COLO668 (cell line): ENCODE data around the gene HSPG2.

ENCODE experiments used
- DNase-seq: peaks from one replicate; lab custom pipeline; 2025; ENCODE audit not compliant: unreplicated experiment; lab: John Stamatoyannopoulos, UW

Gene HSPG2

GRCh38 chr1:21901473-21901847, 35.6 kb downstream of the HSPG2 start:
- DNase-seq = no peak

DNA sequence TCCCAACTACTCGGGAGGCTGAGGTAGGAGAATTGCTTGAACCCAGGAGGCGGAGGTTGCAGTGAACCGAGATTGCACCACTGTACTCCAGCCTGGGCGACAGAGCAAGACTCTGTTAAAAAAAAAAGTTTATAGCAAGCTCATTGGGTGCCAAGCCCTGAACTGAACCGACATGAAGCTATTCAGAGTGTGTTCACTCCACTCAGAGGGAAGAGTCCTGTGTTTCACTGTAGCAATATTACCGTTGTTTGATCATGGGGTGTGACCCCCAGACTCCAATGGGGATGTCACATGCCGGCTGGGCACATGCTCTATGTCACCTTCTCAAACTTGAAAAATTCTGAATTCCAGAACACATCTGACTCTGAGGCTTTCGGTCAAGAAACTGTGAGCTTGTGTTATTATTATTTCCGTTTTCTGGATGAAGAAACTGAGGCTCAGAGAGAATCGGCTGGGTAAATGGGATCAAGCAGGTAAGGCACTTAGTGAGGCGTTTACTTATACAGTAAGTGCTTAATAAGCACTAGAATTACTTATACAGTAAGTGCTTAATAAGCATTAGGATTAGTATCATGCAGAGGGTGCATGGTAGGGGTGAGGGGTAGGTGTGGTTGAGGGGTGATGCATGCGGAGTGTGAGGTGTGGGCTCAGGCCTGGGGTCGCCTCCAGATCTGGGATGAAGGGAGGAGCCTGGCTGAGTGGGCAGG, 36.2 kb downstream of the HSPG2 start:
- DNase-seq = no peak

GRCh38 chr1:21899987-21900386, 37.1 kb downstream of the HSPG2 start:
- DNase-seq = no peak

DNA sequence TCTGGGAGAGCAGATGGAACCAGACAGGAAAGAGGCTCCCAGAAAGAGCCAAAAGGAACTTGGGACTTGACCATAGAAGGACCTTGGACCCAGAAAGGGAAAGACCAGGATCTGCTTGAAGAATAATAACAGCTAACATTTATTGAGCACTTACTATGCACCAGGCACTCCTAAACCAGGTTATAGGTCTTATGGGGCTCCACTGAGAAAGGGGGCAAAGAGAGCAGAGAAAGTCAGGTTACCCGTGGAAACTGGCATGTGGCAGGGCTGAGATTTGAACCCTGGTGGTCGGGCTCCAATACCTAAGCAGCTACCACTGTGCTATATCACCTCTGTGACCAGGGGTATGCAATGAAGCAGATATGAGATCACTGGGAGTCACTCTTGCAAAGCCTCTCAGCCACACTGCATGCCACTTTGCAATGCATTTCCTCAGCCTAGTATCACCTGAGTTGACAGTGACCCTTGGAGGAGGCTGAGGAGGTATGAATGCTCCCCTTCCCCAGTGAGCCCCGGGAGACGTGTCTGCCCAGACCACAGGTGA, 37.8 kb downstream of the HSPG2 start:
- DNase-seq = no peak

GRCh38 chr1:21898326-21899200, 38.5 kb downstream of the HSPG2 start:
- no peak for DNase-seq

DNA sequence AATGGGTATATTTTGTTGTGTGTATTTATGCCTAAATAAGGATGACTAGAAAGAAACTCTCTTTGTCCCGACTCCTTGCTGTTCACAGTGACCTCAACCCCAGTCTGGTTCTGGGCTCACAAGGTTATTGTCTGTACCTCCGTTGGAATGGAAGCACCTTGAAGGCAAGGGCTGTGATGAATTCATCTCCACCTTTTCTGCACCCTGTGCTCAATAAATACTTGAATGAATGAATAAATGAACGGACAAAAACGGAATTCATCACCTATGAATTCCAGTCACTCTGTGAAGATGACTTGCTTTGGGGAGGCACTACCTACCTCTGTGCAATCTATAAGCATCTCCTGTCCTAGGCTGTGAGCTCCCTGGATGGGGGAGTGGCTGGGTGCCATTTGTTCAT, 39.3 kb downstream of the HSPG2 start:
- no peak for DNase-seq

DNA sequence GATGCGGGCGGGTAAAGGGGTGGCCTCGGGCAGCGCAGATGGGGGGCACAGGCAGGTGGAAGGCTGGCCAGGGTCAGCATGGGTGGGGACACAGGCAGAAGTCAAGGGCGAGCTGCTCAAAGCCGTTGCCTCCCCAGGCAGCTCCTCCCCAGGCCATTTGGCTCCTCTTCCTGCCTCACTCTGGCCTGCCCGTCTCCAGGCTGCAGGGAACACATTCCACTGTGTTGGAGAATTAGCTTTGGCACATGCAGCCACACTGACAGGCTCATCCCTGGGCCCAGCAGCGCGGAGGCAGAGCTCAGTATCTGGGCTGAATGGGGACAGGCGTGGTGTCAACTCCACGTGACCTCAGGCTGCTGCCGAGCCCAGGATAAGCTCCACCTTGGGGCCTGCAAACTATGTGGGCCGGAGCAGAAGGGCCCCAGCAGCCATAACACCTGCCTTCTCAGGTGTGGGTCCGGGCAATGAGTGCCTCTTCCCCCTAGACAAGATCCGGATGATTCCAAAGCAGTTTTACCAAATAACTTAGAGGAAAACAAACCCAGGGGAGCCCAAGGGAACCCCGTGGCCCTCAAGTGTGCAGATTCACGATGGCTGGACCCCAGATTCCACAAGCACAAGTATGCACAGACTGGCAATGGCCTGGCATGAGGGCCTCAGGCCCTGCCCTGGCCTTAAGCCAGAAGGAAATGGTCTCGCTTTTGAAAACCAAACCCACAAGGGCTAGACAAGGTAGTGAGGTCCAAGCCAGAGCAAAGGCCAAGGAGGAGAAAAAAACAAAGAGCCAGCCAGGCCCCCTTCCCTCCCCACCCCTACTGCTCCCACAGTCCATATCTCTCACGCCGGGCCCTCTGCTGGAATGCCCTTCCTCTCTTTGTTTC, 40.2 kb downstream of the HSPG2 start:
- no peak for DNase-seq

DNA sequence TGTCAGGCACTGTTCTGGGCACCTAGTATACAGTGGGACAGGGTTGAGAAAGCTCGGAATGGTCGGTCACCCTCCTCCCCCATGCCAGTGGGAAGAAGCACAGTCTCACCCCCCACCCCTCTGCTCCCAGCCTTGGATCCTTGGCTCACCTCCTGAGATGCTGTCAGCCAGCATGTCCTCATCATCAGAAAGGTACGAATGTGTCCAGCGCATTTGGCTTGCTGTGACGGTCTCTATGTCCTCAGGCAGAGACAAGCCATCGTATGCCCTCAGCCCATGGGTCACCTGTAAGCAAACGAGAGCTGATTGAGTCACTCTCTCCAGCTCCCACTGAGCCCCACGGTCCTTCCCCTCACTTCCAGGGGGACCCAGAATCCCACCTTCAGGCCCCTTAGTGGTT, 41.1 kb downstream of the HSPG2 start:
- DNase-seq = no peak

DNA sequence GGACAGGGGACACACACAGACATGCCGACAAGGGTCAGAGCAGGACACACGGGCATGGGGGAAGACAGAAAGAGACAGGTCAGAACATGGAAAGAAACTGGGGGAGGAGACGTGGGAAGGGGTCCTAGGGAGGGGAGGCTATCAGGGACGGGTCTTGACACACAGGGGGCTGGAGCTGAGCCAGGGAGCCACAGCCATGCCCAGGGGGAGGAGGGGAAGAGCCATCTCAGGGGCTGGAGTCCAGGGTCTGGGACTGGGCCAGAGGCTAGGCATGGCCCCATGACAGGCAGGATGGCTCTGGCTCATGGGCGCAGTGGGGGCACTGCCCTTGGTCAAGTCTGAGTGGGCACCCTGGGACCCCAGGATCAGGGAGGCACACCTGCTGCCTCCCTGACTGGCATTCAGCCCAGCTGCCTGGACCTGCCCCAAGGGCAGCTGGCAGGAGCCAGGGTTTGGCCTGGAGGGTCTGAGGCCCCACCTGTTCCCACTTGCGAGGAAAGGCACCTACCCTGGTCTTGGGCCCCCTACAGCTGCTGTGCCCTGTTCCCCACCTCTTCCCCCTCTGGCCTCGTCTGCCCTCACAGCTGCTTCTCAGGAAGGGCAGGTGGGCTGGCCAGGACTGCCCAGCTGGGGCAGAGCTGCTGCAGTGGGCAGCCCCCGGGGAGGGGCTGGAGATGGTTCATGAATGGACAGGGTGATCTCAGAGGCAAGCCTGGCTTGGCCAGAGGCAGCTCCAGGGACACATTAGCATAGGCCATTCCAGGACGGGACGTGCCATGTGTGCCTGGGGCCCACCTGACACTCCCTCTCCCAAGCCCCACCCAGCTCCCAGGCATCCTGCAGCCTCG, 42.9 kb downstream of the HSPG2 start:
- DNase-seq = no peak

DNA sequence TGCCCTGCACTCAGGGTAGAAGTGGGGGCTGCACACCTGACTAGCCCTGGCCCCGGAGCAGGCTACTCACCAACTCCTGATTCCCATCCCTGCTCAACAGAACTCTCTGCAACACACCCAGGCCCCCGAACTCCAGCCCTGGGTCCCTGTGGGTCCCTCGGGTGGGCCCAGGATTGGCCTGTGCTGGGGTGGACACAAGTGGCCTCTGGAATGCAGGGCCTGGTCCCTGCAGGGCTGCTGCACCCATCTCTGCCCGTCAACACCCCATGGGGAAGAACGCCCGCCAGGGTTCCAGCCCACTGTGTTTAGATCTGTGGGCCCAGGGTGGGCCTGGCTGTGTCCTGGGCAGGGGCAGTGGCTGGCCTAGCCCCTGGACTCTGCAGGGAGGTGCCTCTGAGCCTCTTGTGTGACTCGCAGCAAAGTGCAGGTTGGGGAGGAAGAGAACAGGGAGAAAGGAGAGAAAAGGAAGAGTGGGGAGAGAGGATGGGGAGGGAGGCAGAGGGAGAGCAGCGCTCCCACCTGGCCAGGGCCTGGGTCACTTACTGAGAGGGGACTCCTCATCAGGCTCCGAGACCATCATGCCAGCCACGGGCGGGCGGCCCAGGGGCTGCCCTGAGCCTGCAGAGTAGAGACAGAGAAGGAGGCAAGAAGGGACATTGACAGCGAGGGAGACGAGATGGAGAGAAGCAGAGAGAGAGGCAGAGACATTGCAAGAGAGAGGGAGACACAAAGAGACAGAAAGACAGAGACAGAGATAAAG, 43.9 kb downstream of the HSPG2 start:
- no peak for DNase-seq

DNA sequence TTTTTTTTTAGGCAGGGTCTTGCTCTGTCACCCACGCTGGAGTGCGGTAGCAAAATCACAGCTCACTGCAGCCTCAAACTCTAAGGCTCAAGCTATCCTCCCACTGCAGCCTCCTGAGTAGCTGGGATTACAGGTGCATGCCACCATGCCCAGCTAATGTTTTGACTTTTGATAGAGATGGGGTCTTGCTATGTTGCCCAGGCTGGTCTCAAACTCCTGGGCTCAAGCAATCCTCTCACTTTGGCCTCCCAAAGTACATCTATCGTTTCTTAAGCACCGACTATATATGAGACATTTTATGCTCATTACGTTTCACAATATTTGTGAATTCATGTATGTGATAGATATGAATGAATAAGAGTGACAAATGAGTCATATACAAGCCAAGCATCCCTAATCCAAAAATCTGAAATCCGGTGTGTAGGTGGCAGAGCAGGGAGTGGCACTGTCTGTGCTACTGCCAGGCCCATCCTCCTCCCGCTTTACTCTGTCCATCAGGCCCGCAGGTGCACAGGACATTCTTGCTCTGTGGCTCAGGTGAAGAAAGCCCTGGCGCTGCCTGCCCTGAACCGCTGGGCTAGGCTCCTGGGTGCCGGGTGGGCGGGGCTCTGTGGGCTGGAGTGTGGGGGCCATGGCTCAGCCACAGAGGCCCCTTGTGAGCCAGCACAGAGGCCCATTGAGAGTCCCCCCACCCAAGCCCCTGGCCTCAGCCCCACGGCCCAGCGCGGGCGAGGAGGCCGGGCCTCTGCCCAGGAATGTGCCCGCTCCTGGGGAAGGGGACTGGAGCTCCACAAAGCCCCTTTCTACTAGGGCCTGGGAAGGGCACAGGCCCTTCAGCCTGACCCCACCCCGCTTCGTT, 45.3 kb downstream of the HSPG2 start:
- no peak for DNase-seq

DNA sequence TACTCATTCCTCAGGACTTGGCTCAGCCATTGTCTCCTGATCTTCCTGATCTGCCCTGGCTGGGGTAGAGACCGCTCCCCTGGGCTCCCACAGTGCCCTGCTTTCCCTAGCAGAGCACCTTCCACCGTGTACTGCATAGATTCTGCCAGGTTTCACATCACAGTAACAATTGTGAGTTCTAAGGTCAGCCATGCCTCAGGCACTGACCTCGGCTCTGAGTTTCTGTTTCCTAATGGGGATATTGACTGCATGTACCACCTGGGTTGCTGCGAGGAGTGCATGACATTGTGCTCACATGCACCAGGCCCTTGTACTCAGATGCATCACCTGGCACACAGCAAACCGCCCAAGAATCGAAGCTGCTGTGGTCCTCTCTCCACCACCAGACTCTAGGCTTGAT, 46.0 kb downstream of the HSPG2 start:
- no peak for DNase-seq

- no peak for DNase-seq
Measured at GRCh38 chr1:21888500-21888899, 48.6 kb downstream of the HSPG2 start.

- DNase-seq = no peak
Measured at GRCh38 chr1:21887796-21888195, 49.3 kb downstream of the HSPG2 start.

- no peak for DNase-seq
Measured at GRCh38 chr1:21887216-21887736, 49.8 kb downstream of the HSPG2 start.

DNA sequence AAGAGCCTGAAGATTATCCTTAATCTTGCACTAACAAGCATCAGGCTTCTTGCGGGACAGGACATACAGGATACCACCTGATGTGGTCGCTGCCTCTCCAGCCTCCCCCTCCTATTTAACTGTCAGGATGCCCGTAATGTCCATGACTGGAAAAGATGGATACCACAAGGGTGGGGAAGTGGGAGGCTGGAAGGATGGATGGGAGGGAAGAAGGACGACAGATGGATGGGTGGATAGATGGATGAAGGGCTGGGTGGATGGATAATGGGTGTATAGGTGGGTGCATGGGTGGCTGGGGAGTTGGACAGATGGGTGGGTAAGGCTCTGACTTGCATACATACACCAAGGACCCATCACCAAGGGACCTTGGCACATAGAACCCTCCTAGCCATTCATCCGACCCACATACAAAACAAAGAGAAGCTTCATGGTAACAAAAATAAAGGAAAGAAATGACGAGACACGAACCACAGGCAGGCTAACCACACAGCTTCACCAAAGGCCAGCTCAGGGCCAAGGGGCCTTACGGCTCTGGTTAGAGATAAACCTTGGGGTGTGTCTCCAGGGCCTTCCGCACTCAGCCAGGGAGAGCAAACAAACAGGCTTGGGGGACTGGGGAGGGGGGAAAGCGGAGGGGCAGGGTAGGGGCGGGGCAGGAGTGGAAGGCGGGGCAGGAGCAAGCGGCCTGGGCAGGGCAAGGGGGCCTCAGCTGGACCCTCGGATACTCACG, 50.5 kb downstream of the HSPG2 start:
- no peak for DNase-seq

GRCh38 chr1:21885236-21886037, 51.7 kb downstream of the HSPG2 start:
- DNase-seq = no peak
